ENCODE measurements around the gene PSAPL1.

Gene PSAPL1

GRCh38 chr4:7422151-7422897, 12.4 kb downstream of the PSAPL1 start:
- Histone ChIP-seq H3K27ac (no peak overlapping the region), H3K4me3 (ENCODE audit: low read depth, low read length) (no peak overlapping the region), H3K4me2 (ENCODE audit: low read length) (no peak overlapping the region), H3K9ac (no peak overlapping the region), H3K79me2 (no peaks in the 10 kb centered on the region), H3K36me3 (ENCODE audit: control insufficient read depth, insufficient read depth, low read length) (no peaks in the 10 kb centered on the region), H3K4me1 (no peaks in the 10 kb centered on the region), H2AFZ (no peak overlapping the region), H3K27me3 (ENCODE audit: control insufficient read depth, insufficient read depth, low read length) (no peaks in the 10 kb centered on the region), H3K9me3 (ENCODE audit: control insufficient read depth, low read length) (no peaks in the 10 kb centered on the region)
- no peak for TF ChIP-seq CTCF (IDR thresholded peaks at IDR 0.05)

GRCh38 chr4:7421356-7422150, 13.2 kb downstream of the PSAPL1 start:
- Histone ChIP-seq H3K27ac (no peak overlapping the region), H3K79me2 (no peaks in the 10 kb centered on the region), H3K4me1 (no peaks in the 10 kb centered on the region), H3K36me3 (ENCODE audit: control insufficient read depth, insufficient read depth, low read length) (no peaks in the 10 kb centered on the region), H3K4me3 (ENCODE audit: low read depth, low read length) (no peak overlapping the region), H3K27me3 (ENCODE audit: control insufficient read depth, insufficient read depth, low read length) (no peaks in the 10 kb centered on the region), H3K9ac (no peak overlapping the region), H2AFZ (no peak overlapping the region), H3K9me3 (ENCODE audit: control insufficient read depth, low read length) (no peaks in the 10 kb centered on the region), H3K4me2 (ENCODE audit: low read length) (no peak overlapping the region)
- TF ChIP-seq CTCF (IDR thresholded peaks at IDR 0.05): no peak

GRCh38 chr4:7420661-7421040, 14.1 kb downstream of the PSAPL1 start:
- no peaks in the 10 kb centered on the region for H3K36me3 ChIP-seq (ENCODE audit: control insufficient read depth, insufficient read depth, low read length)
- TF ChIP-seq CTCF (IDR thresholded peaks at IDR 0.05): no peak
- no peaks in the 10 kb centered on the region for H3K79me2 ChIP-seq
- H3K27me3 ChIP-seq (ENCODE audit: control insufficient read depth, insufficient read depth, low read length): no peaks in the 10 kb centered on the region
- H2AFZ ChIP-seq: no peak overlapping the region
- H3K9ac ChIP-seq: no peak overlapping the region
- H3K4me3 ChIP-seq (ENCODE audit: low read depth, low read length): no peak overlapping the region
- H3K4me1 ChIP-seq: no peaks in the 10 kb centered on the region
- H3K4me2 ChIP-seq (ENCODE audit: low read length): no peak overlapping the region
- no peaks in the 10 kb centered on the region for H3K9me3 ChIP-seq (ENCODE audit: control insufficient read depth, low read length)
- no peak overlapping the region for H3K27ac ChIP-seq

GRCh38 chr4:7419961-7420660, 14.6 kb downstream of the PSAPL1 start:
- Histone ChIP-seq H3K27me3 (ENCODE audit: control insufficient read depth, insufficient read depth, low read length) (no peaks in the 10 kb centered on the region), H3K4me2 (ENCODE audit: low read length) (no peak overlapping the region), H3K36me3 (ENCODE audit: control insufficient read depth, insufficient read depth, low read length) (no peaks in the 10 kb centered on the region), H3K27ac (no peak overlapping the region), H3K9me3 (ENCODE audit: control insufficient read depth, low read length) (no peaks in the 10 kb centered on the region), H3K4me3 (ENCODE audit: low read depth, low read length) (no peak overlapping the region), H3K4me1 (no peaks in the 10 kb centered on the region), H2AFZ (no peak overlapping the region), H3K9ac (no peak overlapping the region), H3K79me2 (no peaks in the 10 kb centered on the region)
- no peak for TF ChIP-seq CTCF (IDR thresholded peaks at IDR 0.05)
